ENCODE measurements around the gene CELA1. TPM values are rescaled to one million over a fixed set of nuclear protein-coding genes. Genes with fewer than 3 reads are reported as not detected.

CELA1 gene
- total RNA-seq, 1 donor from 2014 or later, result not detected

Other genes with a start within 250 kb of the CELA1 start
- 15.1 TPM for gene TFCP2, start 173.5 kb downstream of the CELA1 start, total RNA-seq
- 9.0 TPM for gene POU6F1, start 128.6 kb downstream of the CELA1 start, total RNA-seq
- 34.2 TPM for gene DAZAP2, start 107.9 kb downstream of the CELA1 start, total RNA-seq
- gene SMAGP, start 76.3 kb downstream of the CELA1 start, total RNA-seq, result 0.82 TPM
- gene BIN2, start 22.5 kb downstream of the CELA1 start, total RNA-seq, result 1.2 TPM
- gene GALNT6, start 44.7 kb upstream of the CELA1 start, total RNA-seq, result under 0.01 TPM
- gene SLC4A8, start 78.2 kb upstream of the CELA1 start, total RNA-seq, result 25.3 TPM
- 46.1 TPM for gene SCN8A, start 244.6 kb upstream of the CELA1 start, total RNA-seq